AG09319 (cell line): ENCODE results near the gene KLHL36.

ENCODE experiments used
- DNase-seq: peaks from one replicate; pipeline ENCODE4 v3.0.0-alpha.2; 2010; ENCODE audit warnings: low read depth; ENCODE audit errors: extremely low read depth
- TF ChIP-seq, protein P1 (sequence below): IDR thresholded peaks from 2 replicates; pipeline ENCODE4 v1.5.1; 2011; ENCODE audit warnings: low read depth, mild to moderate bottlenecking, inconsistent platforms, low read length, moderate library complexity

Gene KLHL36

GRCh38 chr16:84650062-84650991 is 2.0 kb downstream of the KLHL36 start:
- DNase-seq = no peak
- TF ChIP-seq, protein P1, sequence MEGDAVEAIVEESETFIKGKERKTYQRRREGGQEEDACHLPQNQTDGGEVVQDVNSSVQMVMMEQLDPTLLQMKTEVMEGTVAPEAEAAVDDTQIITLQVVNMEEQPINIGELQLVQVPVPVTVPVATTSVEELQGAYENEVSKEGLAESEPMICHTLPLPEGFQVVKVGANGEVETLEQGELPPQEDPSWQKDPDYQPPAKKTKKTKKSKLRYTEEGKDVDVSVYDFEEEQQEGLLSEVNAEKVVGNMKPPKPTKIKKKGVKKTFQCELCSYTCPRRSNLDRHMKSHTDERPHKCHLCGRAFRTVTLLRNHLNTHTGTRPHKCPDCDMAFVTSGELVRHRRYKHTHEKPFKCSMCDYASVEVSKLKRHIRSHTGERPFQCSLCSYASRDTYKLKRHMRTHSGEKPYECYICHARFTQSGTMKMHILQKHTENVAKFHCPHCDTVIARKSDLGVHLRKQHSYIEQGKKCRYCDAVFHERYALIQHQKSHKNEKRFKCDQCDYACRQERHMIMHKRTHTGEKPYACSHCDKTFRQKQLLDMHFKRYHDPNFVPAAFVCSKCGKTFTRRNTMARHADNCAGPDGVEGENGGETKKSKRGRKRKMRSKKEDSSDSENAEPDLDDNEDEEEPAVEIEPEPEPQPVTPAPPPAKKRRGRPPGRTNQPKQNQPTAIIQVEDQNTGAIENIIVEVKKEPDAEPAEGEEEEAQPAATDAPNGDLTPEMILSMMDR = no peak

DNA sequence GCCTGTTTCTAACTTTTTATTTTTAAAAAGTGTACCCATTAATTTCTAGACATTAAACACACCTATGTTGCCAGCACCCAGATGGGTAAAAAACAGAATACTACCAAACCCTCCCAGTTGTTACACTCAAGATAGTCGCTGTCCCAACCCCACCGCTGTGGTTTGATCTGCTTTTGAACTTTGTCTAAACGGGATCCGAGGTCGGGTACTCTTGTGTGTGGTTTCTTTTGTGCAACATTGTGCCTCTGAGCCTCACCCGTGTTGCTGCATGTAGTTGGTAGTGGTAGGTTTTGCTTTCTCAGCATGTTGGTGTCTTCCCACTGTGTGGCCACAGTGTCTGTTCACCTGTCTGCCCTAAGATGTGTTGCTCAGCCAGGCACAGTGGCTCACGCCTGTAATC is 4.3 kb downstream of the KLHL36 start:
- DNase-seq = no peak
- TF ChIP-seq, protein P1 = no peak

- DNase-seq = no peak
- TF ChIP-seq, protein P1 = no peak
These were observed 5.9 kb downstream of the KLHL36 start for GRCh38 chr16:84654238-84654637.

GRCh38 chr16:84654998-84655397 is 6.7 kb downstream of the KLHL36 start:
- DNase-seq = no peak

DNA sequence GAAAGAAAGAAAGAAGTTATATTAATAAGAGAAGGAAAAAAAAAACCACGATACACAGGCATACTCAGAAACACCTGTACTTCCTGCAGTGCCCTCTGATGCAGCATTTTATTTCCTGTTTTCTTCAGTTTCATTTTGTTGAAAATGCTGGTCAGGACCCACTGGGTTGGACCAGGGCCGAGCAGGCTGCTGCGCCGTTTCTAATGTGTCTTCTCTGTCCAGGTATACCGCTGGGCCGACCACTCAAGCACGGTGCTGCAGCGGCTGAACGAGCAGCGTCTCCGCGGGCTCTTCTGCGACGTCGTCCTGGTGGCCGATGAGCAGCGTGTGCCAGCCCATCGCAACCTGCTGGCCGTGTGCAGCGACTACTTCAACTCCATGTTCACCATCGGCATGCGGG is 8.3 kb downstream of the KLHL36 start:
- TF ChIP-seq, protein P1 = no peak
- DNase-seq = no peak

More at GRCh38 chr16:84654998-84655397, 6.7 kb downstream of the KLHL36 start:
- TF ChIP-seq, protein P1 = no peak

DNA sequence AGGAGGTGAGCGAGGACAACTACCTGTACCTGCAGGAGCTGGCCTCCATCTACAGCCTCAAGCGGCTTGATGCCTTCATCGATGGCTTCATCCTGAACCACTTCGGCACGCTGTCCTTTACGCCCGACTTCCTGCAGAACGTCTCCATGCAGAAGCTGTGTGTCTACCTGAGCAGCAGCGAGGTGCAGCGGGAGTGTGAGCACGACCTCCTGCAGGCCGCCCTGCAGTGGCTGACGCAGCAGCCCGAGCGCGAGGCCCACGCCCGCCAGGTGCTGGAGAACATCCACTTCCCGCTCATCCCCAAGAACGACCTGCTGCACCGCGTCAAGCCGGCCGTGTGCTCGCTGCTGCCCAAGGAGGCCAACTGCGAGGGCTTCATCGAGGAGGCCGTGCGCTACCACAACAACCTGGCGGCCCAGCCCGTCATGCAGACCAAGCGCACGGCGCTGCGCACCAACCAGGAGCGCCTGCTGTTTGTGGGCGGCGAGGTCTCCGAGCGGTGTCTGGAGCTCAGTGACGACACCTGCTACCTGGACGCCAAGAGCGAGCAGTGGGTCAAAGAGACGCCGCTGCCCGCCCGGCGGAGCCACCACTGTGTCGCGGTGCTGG is 9.0 kb downstream of the KLHL36 start:
- DNase-seq = no peak
- TF ChIP-seq, protein P1 = no peak

DNA sequence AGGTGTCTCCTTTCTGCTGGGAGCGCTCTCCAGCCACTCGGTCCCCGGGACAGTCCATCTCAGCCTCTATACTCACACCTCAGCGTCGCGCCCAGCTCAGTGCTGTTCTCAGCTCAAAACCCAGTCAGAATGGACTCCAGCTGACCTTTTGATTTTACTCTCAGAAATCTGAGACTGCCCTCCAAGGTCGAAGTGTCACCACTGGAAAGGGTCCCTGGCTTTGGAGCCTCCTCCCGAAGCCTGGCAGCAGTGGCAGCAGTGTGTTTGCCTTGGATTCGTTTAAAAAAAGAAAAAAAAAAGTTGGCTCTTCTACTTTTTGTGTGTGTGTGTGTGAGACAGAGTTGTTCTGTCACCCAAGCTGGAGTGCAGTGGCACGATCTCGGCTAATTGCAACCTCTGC is 10.4 kb downstream of the KLHL36 start:
- TF ChIP-seq, protein P1 = no peak
- no peak for DNase-seq
